Fibroblast of upper back skin (primary cell): ENCODE measurements around the gene SPSB1.
"Not testable (repeated sequence)": the region's sequence is repeated elsewhere in the genome, so short reads cannot be mapped to it uniquely, and the experiment has no call there.

Source experiments
- DNase-seq: peaks from one replicate; pipeline ENCODE4 v3.0.0-alpha.2; 2013

Gene SPSB1

DNA sequence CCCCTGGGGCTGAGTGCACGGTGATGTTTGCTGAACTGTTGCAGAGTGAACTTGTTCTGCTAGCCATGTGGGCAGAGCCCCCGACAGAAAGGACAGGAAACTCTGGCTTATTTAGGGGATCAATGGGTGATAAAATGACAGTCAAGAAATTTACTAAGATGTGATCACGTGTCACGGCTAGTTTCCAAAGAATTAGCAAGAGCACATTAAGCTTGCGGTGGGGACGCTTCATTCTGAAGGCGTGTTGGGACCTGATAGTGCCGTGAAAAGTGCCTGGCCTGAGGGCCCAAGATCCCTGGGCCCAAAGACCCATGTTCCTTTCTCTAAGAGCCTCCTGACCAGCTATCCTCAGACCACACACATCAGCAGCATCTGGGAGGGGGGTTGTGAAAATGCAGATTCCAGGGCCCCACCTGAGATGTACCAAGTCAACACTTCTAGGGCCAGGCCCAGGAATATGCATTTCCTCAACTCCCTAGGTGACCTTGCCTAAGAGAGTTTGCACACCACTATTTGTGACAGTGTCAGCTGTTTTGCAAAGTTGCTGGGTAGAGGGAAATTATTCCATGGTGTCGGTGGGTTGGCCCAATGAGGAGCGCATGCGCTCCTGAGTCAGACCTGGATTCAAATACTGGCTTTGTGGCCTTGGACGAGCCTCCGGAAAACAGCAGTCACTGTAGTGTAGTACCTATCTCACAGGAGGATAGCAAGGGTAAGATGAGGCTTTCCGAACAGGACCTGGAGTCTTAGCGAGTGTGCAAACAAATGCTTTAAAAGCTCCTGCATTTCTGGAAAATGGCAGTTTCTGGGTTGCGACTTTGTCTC is 77.5 kb downstream of the SPSB1 start:
- DNase-seq = no peak

DNA sequence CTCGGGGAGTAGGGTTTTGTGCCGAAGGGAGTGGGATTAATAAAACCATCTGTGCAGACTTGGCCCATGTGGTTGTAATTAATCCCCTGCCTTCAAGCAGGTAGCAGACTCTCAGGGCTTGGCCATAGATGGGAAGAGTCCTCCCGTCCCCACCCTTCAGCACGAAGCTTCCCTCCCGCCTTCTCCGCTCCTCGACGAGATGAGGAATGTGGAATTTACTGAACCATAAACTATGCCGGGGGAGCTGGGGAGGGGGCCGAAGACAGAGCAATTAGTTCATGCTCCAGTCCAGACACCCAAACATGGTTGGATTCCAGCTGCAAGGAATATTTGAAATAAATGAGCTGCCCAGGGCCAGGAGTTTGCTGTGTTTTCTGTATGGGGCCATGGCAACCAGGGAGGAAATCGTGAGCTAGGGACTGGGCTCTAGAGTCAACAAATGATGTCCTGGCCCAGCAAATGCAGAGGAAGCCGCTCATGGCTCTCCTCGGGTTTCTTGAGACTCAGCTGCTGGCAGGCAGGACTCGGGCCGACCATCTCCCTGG is 78.8 kb downstream of the SPSB1 start:
- peak; percentile 97 for DNase-seq

DNA sequence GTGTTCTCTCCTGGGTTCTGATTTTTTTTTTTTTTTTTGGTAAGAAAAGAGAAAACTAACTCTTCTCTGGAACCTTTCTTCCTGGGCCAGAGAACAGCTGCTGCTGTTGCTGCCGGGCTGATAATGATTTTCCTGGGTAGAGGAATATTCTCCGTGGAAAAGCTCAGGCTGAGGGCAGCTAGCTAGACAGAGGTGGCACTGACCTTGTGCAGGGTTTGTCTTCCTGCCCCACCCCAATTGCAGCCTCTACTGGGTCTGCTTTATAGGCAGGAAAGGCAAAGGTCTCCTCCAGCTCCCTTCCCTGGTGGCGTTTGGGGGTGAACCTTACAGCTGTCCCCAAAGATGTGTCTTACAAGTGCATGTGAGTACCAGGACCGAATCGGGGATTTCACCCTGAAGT is 79.3 kb downstream of the SPSB1 start:
- no peak for DNase-seq

DNA sequence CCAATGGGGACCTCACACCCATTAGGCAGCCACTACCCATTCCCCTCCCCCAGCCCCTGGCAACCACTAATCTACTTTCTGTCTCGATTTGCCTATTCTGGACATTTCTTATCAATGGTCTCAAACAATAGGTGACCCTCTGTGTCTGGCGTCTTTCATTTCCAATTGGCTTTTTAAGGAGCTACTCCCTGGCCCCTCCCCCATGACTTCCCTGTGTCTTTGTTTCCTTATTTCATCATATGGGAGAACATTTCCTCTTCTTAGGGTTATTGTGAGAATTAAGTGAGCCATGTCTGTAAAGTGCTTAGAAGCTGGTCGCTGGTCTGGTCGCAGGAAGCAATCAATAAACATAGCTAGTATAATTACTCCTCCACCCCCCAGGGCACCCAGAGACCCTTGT is 80.9 kb downstream of the SPSB1 start:
- no peak for DNase-seq

DNA sequence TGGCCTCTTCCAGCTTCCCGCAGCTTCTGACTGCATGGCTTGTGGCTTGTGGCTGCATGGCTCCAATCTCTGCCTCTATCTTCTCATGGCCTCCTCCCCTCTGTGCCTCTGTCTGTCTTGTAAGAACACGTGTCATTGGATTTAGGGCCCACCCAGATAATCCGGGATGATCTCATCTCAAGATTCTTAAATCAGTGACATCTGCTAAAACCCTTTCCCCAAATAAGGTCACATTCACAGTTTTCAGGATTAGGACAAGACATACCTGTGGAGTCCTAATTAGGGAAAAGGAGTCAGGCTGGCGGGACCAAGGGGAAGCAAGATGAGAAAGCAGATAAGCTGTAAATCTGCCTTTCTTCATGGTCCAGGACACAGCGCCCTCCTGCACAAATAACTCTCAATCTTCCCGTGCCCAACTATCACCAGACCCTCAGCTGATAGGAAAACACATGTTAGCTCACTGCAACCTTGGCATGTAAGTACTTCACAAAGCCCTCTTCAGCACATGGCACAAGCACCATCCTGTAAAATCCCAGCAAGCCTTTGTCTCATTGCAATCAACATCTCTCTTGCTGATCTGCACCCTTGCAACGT is 82.2 kb downstream of the SPSB1 start:
- peak; percentile 47 for DNase-seq

DNA sequence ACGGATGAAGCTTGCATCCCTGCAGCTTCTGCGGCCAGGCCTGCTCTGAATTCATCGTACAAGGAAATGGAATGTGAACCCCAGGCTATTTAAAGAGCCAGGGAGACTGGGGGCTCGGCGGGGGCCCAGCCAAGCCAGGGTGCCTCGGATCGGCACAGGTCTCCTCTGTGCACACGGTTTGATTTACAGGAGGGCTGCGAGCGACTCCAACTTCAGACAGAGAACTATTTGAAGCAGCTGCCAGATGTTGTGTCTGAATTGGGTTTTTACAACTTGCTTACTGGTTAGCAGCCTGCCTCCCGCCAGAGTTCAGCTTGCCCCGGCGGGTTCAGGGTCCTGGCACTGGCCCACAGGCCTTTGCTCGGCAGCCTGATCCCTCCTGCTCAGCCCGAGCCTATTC is 83.2 kb downstream of the SPSB1 start:
- DNase-seq = peak; percentile 86

DNA sequence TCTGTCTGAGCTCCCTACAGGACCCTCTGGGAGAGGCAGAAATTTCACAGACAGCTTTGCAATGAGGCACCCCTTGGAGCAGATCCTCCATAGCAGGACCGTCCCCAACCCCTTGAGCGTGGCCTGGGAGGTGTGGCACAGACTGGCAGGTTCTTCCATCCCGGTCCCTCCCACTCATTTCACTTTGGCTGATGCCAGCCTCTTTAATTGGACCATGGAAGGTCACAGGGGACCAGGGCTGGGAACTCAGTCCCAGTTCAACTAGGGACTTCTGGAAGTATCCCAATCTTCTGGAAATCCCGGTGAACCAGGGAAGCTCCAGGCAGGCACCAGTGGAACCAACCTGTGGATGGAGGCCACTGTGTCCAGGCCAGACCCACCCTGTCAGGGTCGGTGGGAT is 83.7 kb downstream of the SPSB1 start:
- no peak for DNase-seq

DNA sequence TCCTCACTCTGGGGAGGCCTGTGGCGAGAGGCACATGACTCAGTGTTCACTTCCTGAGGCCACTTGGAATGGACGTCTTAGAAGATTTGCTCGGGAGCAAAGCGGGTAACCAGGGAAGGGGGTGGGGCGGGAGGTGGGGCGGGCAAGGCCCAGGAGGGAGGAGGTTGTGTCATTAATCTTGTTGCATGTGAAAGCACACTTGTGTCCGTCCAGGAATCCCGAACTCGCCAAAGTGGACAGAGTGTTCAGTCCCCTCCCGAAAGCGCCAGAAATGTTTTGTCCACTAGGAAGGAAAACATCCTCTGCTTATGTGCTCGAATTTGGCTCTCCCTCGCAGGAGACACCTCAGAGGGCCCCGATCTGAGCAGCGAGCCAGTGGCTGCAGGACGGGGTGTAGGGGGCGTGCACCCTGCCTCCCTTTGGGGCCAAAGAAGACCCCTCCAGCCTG is 84.2 kb downstream of the SPSB1 start:
- peak; percentile 82 for DNase-seq

DNA sequence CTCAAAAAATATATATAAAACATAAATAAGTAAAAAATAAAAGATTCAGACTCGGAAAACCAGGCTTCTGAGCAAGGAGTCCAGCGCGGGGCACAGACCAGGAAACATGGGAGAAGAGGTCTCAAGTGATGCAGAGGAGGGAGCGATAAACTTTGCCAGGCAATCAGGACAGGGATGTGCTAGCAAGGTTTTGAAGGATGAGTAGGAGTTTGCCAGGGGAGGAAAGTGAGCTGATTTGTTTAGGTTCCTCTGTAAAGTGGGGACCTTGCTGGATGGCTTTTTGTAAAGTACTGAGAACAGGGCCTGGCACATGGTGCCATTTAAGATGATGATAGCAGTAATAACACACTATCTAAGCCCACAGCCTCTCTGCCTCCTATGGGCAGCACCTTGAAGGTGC is 86.1 kb downstream of the SPSB1 start:
- DNase-seq = no peak

DNA sequence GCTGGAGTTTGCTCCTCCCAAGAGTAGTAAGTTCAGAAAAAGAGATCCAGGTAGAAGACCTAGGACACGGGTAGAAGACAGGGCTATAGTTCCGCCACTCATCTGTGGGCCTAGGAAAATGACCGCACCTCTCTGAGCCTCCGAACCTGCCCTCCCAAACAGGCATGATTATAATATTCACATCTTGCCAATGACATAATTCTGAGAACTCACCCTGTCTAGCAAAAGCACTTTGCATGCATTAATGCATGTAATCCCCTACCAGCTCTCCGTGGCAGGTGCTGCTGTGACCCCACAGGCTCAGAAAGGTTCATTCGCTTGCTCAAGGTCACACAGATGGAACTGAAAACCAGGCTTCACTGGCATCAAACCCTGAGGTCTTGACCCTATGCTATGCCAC is 88.0 kb downstream of the SPSB1 start:
- DNase-seq = no peak

DNA sequence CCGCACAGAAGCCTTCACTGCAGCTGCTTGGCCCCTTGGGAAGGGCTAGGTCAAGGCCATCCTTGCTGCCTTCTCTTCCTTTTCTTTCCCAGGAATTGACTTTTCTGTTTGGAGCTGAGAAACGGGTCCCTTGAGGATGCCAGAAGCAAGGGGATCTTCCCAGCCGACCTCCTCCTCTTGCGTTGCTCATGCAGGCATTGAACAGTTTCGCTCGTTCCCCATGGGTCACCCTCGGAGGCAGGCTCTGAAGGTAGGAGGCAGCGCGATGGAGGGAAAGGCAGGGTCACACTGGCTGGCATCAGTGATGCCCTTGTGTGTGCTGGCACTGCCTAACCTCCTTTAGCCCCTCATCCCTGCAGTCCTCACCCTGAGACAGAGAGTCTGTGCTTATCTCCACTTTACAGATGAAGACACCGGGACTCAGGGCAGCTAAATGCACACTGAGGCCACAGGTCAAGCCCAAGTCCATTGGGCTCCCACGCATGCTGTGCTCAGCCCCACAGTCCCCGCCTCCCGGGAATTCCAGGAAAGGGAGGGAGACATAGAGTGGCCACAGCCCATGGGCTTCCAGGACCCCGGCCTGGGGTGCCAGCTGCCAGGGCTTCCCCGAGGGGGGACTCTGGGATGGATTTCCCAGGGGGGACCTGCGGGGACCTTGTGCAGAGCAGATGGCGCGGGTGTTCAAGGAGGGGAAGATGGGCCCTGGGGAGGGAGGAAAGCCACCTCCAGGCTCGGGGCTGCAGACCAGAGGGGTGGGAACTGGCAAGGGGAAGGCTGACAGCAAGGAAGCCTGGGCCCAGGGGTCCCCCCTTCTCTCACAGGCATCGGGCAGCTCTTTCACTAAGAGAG is 90.2 kb downstream of the SPSB1 start:
- DNase-seq = no peak

DNA sequence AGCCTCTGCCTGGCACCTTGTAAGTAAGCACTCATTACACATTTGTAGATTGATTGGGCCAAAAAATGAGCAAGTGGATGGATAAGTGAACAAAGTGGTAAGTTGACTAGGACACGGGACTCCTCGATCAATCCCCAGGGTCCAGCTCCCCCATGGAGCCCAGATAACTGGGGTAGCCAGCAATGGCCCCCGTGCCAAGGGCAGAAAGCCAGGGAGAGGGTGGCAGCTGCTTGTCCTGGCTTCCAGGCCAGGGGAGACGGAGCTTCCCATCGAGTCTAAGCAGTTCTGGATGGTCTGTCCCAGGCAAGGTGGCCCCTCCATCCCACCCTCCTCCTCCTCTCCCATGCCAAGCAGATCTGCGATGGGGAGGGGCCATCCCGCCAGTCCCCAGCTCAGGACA is 91.4 kb downstream of the SPSB1 start:
- no peak for DNase-seq

DNA sequence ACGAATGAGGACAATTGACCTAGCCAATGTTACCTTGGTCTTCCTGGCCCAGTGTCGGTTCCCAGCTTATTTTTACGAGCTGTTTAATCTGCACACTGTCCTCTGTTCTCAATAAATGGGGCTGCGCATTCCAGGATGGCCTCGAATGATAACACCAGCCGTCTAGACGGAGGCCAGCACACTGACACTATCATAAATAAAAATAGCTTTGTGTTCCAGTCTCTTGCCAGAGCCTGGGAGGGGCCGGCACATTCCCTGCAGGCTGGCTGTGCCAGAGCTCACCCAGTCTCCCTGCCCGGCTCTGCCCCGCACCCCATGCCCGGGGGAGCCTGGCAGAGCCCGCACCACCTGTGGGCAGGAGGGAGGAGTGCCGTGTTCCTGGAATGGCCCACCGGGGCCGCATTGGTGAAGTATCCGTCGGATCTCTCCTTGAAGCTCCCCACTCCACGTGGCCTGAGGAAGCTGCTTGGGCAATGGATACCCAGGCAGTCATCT is 92.1 kb downstream of the SPSB1 start:
- DNase-seq = no peak

DNA sequence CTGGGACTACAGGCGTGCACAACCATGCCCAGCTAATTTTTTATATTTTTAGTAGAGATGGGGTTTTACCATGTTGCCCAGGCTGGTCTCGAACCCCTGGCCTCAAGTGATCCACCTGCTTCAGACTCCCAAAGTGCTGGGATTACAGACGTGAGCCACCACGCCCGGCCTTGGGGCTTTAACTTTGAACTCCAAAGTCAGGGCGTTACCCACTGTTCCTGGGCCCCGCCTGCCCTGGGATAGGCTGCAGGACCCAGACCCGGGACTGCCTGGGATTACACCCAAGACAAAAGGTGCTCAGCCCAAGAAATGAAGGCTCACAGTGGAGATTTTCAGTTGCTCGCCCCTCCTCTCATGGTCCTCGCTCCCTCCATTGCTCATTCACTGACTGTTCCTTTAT is 92.7 kb downstream of the SPSB1 start:
- DNase-seq = not testable (repeated sequence)

DNA sequence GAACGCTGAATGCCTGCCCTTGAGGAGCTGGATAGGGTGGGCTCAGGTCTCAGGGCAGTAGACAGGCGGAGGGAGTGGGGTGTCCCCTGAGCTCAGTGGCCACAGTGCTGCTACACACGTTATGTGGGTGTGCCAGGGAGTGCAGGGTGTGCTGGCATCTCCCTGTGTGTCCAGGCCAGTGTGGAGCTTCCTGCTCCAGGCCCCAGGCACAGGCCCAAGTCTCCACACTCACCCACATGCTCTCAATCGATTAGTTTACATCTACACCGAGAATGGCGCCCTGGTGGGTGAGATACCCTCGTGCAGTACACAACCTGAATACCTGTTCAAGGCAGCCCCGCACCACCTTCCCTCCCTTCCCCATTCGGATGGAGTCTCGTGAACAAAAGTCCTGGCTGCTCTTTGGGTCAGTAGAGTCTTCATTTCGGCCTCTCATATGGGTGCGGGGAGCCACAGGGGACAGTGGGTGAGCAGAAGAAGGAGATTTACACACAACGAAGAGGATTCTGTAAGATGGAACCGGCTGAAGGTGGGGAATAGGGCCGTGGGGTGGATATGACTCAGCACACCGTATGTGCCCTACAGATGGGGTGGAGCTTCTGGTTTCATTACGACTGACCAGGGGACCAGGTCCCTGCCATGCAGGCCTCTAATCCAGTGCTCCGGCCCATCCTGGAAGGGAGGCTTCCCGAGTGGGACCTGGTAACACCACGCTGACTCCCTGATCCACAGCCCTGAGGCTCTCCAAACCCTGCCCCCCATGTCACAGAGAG is 93.3 kb downstream of the SPSB1 start:
- no peak for DNase-seq

DNA sequence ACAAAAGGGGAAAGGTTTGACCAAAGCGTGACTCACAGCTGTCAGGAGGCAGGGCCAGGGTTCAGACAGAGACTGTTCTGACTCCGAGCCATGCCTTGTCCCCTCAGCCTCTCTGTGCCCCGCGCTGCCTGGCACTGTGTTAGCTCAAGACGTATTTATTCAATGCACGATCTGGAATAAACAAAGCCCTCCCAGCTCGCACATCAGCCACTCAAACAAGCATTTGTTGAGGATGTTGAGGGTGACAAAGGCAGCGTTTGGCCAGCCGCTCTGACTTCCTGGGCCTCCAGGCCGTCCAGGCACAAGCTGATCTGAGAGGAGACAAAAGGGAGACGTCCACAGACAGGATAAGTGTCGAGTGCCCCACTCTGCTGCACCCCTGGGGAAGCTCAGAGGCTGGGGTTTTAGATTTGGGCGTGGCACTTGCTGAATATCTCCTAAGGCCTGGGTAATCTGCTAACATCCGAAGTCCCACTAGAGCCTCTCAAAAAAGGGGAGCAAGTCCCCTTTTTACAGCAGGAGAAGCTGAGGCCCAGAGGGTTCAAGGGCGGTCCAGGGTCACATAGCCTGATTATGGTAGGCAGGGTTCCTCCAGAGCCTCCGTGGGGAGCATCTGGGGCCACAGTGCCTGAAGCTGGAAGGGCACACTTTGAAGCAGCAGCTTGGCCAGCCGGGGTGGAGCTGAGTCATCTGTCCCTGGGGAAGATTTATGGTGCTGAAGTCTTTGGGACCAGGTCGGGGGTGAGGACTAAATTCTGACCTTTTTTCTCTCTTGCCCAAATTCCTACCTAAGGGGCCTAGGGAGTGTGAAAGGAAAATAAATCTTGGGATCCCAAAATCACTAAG is 95.9 kb downstream of the SPSB1 start:
- no peak for DNase-seq

DNA sequence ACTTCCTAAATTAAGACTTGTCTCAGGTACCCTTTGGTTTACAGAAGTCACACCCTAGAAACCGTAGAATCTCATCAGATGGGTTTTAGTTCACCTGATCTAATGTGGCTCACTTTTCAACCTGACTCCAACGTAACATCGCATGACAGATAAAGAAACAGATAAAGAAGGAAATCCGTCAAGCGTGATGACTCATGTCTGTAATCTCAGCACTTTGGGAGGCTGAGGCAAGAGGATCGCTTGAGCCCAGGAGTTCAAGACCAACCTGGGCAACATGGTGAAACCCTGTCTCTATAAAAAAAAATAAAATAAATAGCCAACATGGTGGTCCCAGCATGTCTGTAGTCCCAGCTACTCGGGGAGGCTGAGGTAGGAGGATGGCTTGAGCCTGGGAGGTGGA is 97.3 kb downstream of the SPSB1 start:
- DNase-seq = no peak

DNA sequence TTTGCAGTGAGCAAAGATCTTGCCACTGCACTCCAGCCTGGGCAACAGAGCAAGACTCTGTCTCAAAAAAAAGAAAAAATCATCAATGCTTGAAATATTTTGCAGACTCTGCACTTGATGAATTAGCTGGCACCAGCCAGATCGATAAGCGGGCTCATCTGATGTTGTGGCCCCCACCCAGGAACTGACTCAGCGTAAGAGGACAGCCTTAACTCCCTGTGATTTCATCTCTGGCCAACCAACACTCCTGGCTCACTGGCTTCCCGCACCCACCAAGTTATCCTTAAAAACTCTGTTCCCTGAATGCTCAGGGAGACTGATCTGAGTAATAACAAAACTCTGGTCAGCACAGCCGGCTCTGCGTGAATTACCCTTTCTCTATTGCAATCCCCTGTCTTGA is 98.9 kb downstream of the SPSB1 start:
- no peak for DNase-seq

DNA sequence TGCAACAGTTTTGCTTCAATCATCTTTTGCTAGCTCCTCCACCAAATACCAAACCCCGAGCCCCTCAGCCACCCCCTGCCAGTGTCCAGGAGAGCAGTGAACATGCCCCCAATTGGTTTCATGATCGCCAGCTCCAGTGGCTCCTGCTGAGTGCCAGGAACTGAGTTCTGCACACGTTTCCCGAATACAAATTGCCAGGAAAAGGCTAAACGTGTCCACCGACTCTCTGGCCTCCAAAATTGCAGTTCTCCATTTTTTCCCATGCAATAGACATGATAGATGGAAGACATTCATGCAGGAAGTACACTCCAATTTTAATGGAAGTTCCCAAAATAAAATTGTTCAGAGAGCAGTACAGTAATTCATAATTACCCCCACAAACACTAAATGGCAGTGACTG is 101.3 kb downstream of the SPSB1 start:
- DNase-seq = no peak

DNA sequence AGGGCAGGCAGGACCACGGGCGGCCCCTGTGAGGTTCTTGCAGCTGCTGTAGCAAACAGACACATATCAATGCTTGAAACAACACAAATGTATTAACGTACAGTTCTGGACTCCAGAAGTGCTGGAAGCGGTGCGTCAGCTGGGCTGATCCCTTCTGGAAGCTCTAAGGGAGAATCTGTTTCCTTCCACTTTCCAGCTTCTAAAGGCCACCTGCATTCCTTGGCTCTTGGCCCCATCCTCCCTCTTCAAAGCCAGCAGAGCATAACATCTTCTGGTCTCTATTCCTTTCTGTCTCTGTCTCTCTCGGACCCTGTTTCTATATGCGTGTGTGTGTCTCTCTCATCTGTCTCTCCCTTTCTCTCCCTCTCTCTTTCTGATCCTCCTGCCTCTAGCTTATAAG is 102.3 kb downstream of the SPSB1 start:
- no peak for DNase-seq

DNA sequence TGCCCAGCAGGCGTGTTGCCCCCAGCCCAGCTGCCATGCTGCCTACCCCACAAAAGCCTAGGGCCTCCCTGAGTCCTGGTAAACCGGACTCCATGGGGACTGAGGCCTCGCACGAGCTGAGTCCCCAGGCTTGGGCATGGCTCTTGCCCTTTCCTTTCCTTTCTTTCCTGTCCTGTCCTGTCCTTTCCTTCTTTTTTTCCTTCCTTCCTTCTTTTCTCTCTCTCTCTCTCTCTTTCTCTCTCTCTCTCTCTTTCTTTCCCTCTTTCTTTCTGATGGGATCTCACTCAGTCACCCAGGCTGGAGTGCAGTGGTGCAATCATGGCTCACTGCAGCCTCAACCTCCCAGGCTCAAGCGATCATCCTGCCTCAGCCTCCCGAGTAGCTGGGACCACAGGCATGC is 104.4 kb downstream of the SPSB1 start:
- DNase-seq = no peak
